Muscle of back (tissue), 11 donors: ENCODE data around the gene CLDN14. TPM values are rescaled to one million over a fixed set of nuclear protein-coding genes. Genes with fewer than 3 reads are reported as not detected.

ENCODE experiments used
- DNase-seq, 3 donors: peaks; one replicate each; pipeline versions ENCODE4 v3.0.0 to v3.0.0-alpha.2; 2013
- polyA plus RNA-seq, 10 donors: library from polyadenylated mRNA; unstranded; fragments of 120-200 nt; gene quantifications; one replicate each; pipeline ENCODE4 v1.2.1, GENCODE V29; 2013; ENCODE audit not compliant: insufficient read length in 10 of 10

Gene CLDN14
- polyA plus RNA-seq, 10 donors = 0.57 to 5.9 (median 3.2) TPM

DNA sequence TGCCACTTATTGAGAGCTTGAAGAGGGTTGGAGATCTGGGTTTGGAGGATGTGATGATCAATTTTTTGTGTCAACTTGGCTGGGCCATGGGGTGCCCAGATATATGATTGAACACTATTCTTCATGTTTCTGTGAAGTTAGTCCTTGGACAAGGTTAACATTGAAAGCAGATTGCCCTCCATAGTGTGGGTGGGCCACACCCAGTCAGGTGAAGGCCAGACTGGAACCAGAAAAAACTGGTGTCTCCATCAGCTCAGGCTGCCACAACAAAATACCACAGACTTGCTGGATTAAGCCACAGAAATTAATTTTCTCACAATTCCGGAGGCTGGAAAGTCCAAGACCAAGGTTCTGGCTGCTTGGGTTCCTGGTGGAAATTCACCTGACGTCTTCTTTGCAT, 7.5 kb downstream of the CLDN14 start:
- no peak for DNase-seq

DNA sequence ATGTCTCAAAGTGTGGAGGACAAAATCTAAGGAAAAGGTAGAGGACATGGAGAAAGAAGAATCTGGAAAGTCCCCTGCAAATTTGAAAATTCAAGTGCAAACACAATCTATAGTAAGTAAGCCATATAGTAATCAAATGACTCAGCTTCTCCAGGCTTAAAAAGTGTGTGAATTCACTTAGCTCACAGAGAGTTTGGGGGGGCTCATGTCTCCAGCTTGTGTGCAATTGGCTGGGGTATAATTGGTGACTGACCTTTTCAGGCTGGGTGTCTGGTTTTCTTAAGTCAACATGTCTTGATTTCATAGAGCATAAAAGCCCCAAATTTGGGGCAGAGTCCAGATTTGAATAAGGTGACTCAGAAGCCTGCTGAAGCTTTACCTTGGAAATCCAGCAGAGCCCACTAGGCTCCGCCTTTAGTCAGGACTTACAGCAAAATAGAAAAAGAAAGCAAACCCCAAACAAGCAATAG, 8.6 kb downstream of the CLDN14 start:
- peak in 1 of 3 donors; percentile 38 for DNase-seq

GRCh38 chr21:36470294-36470693, 9.6 kb downstream of the CLDN14 start:
- no peak for DNase-seq

DNA sequence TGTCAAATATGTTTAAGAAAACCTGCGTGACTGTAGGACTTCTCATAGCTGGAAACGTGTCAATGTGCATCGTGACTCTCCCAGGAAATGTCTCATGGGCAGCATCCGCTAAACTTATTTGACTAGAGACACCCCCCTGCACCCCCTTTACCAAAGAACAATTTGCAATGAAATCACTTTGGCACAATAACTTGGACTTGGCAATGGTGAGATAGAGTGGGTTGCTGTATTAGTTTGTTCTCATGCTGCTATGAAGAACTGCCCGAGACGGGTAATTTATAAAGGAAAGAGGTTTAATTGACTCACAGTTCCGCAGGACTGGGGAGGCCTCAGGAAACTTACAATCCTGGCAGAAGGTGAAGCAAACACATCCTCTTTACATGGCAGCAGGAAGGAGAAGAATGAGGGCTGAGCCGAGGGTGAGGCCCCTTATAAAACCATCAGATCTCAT, 13.8 kb downstream of the CLDN14 start:
- DNase-seq = no peak

GRCh38 chr21:36465478-36465877, 14.4 kb downstream of the CLDN14 start:
- DNase-seq = no peak

DNA sequence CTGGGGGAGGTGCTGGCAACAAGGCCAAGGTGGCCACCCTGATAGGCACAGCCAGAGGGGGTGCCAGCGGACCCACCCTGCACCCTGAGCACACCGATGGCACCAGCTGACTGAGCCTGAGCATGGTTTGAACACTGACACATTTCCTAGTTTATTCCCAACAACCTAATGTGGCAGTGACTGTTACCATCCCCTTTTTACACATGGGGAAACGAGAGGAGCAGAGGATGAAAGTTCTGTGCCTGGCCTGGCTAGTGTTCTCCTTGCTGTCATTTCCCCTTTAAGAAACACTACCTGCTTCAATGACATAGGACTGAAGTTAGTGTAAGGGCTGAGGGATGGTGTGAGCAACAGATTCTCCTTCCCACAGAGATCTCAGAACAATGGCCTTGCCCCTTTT, 15.3 kb downstream of the CLDN14 start:
- DNase-seq = no peak

GRCh38 chr21:36463991-36464390, 15.9 kb downstream of the CLDN14 start:
- no peak for DNase-seq

DNA sequence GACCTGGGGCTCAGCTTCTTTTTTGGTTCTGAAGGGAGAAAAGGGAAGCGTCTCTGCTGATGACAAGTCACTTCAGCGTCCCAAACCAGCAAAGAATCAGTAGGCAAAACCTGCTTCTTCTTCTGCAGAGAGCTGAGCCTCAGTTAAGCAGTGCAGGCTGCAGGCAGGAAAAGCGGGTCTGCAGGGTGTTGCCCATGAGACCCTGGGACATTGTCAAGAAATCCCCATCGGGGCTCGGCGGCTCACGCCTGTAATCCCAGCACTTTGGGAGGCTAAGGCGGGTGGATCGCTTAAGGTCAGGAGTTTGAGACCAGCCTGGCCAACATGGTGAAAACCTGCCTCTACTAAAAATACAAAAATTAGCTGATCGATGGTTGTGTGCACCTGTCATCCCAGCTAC, 16.7 kb downstream of the CLDN14 start:
- DNase-seq = no peak

GRCh38 chr21:36461918-36462486, 17.9 kb downstream of the CLDN14 start:
- DNase-seq = no peak

DNA sequence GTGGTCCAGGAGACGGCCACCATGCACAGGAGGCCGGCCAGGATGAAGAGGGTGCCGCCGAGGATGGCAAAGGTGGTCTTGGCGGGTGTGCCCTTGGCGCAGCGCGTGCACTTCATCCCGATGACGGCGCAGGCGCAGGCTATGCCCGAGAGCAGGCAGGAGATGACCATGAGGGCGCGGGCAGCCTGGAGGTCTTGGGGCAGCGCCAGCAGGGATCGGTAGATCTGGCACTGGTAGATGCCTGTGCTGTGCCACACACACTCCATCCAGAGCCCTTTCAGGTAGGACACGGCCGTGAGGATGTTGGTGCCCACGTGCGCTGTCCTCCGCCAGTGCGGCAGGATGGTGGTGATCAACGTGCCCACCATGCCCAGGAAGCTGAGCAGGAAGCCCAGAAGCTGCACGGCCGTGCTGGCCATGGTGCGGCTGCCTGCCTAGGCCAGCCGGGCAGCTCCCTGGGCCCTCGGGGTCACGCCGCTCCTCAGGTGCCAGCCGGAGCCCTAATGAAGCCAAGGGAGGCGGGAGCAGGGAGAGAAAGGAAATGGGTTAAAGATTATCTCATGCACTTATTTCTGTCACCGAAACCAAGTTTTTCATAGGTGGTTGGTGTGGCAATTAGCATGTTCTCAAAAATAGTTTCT, 18.5 kb downstream of the CLDN14 start:
- no peak for DNase-seq

DNA sequence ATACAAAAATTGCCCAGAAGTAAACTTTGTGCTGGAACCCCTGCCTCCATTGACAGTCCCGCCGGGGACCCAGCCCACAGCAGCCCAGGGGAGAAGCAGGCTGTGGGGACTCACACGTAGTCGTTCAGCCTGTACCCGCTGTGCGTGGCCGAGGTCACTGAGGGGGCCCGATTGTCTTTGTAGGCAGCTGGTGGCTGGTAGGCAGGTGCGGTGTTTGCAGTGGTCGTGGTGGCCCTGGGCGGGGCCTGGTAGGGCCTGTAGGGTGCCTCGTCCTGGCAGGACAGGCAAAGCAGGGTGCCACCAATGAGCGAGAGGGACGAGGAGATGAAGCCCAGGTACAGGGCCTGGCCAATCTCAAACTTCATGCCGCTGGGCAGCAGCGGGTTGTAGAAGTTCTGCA, 19.1 kb downstream of the CLDN14 start:
- no peak for DNase-seq

GRCh38 chr21:36459098-36459497, 20.8 kb downstream of the CLDN14 start:
- no peak for DNase-seq

- DNase-seq = no peak
Measured at GRCh38 chr21:36456729-36457414, 23.1 kb downstream of the CLDN14 start.

- no peak for DNase-seq
Measured at GRCh38 chr21:36454706-36455105, 25.2 kb downstream of the CLDN14 start.

- no peak for DNase-seq
Measured at GRCh38 chr21:36454093-36454531, 25.8 kb downstream of the CLDN14 start.

DNA sequence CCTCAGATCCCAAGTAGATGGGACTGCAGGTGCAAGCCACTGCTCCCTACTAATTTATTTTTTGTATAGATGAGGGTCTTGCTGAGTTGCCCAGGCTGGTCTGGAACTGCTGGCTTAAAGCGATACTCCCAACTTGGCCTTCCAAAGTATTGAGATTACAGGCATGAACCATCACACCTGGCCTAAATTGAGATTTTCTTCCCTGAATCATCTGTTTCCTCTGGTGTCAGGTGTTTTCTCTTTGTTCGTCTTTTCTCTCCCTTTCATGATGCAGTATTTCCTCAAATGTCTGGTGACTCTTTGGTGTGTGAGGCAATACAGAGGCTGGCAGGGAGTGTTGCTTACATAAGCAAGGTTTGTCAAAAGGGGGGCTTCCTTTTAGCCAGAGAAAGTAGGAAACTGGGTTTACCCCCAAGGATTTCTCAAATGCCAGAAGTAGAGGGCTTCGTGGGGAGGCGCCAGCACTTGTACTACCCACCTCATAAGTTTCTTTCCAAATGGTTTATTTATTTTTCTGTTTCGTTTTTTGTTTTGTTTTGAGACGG, 27.6 kb downstream of the CLDN14 start:
- no peak for DNase-seq

DNA sequence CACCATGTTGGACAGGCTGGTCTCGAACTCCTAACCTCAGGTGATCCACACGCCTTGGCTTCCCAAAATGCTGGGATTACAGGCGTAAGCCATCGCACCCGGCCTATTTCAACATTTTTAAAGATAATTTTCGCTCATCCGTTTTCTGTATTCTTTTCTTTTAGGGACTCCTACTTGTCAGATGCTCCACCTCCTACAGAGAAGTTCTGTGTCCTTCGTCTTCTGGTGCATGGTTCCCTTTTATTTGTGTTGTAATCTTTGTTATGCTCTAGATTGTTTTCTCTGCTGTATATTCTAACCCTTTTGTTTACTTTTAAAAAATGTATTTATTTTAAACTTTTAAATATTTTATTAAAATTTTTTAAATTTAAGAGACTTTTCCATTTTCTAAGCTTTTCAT, 28.4 kb downstream of the CLDN14 start:
- DNase-seq = no peak

GRCh38 chr21:36450511-36450910, 29.4 kb downstream of the CLDN14 start:
- DNase-seq = peak in 1 of 3 donors; percentile 16

DNA sequence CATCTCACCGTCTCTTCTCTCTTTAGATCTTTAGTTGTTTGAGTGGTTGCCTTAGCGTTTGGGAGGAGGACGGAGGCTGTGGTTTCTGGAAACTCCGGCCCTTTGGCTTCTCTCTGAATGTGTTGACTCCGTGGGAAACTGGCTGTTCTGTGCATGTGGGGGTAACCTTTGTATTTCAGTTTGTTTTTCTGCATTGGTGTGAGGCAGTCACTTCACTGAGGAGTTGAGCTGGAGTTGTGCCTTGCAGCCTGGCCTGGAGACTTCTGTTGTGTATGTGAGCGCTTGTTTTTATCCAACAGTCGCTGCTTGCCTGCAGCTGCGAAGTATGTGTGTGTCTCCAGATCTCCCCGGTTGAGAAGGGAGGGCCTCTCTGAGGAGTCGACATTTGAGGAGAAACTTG, 33.6 kb downstream of the CLDN14 start:
- DNase-seq = peak in 1 of 3 donors; percentile 65

DNA sequence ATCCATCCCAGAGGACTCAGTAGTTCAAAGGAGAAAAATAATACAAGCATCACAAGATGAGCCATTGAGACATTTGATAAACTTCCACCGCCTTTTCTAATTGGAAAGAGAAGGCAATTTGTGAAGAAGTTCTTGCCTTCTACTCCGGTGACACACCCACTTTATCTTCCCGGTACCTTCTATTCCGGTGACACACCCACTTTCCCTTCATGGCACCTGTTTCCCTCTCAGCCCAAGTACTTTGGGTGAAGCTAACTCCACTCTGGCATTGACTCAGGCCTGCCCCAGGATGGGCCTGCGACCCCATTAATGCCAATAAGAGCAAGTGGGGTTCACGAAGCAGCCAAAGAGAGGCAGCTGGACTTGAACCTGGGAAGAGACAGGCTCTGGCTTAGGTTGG, 38.2 kb downstream of the CLDN14 start:
- no peak for DNase-seq

- peak in 1 of 3 donors; percentile 70 for DNase-seq
Measured at GRCh38 chr21:36437745-36438128, 42.2 kb downstream of the CLDN14 start.

DNA sequence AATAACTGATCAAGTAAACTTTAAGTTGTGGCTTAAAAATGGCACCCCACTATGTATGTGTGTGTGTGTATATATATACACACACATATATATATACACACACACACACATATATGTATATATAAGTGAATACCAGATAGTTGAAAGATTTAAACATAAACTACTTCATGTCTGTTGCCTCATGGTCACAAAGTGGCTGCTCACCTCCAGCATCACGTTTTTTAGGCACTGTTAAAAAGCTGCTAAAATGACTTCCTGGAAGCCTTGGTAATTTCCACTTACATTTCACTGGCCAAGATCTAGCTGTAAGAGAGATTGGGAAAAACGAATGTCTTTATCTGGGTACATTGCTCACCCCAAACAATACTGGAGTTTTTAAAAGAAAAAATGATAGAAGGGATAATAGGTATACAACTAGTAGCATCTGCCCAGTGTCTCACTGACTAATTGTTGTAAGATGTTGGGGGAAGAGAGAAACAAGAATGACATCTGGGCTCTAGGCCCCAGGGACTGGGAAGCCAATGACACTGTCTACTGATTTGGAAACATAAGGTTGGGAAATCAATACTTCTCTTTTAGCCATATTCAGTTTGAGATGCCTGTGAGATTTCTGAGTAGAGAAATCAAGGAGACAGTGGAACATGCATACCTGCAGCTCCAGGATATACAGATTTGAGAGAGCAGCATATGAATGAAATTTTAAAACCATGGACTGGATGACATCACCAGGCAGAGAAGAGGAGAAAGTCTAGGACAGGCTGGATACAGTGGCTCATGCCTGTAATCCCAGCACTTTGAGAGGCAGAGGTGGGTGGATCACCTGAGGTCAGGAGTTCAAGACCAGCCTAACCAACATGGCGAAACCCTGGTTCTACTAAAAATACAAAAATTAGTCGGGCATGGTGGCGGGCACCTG, 42.8 kb downstream of the CLDN14 start:
- no peak for DNase-seq
